Stimulated activated effector memory CD8-positive, alpha-beta T cell treated with anti-CD3 and anti-CD28 coated beads, Interleukin-12 subunit alpha, Interleukin-12 subunit beta, amount 100 ng/mL, for 72 hours (primary cell): ENCODE data around the gene TLR4.

Experiments
- ATAC-seq: fragments of 150-1000 bp; cut with Tn5 transposase; 2 replicates; pipeline ENCODE4 v1.10.0; 2021
- DNase-seq, 2 donors: peaks; one replicate each; pipeline ENCODE4 v3.0.0; 2021 to 2022; ENCODE audit warnings: low spot score in 2 of 2
- H3K27ac Mint-ChIP-seq: one replicate; pipeline ENCODE4 v1.8.0; 2022; ENCODE audit warnings: mild to moderate bottlenecking, mixed read lengths
- H3K36me3 Mint-ChIP-seq: one replicate; pipeline ENCODE4 v1.8.0; 2022; ENCODE audit warnings: mild to moderate bottlenecking, mixed read lengths
- H3K4me1 Mint-ChIP-seq: one replicate; pipeline ENCODE4 v1.8.0; 2022; ENCODE audit warnings: mixed read lengths
- H3K4me3 Mint-ChIP-seq: one replicate; pipeline ENCODE4 v1.8.0; 2022; ENCODE audit warnings: mild to moderate bottlenecking, mixed read lengths
- H3K9me3 Mint-ChIP-seq: one replicate; pipeline ENCODE4 v1.8.0; 2022; ENCODE audit warnings: mixed read lengths

Gene TLR4

DNA sequence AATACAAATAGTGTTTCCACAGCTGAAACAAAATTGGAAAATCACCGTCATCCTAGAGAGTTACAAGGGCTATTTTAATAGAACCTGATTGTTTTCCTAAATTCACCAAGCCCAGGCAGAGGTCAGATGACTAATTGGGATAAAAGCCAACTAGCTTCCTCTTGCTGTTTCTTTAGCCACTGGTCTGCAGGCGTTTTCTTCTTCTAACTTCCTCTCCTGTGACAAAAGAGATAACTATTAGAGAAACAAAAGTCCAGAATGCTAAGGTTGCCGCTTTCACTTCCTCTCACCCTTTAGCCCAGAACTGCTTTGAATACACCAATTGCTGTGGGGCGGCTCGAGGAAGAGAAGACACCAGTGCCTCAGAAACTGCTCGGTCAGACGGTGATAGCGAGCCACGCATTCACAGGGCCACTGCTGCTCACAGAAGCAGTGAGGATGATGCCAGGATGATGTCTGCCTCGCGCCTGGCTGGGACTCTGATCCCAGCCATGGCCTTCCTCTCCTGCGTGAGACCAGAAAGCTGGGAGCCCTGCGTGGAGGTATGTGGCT is at the start of gene TLR4:
Gene TLR4 (plus strand): TSS at position 380 of the 552 bp plus-strand sequence. CDS start 70 bp downstream, at position 450.
- H3K4me1 Mint-ChIP-seq: no peaks in the 10 kb centered on the region
- H3K9me3 Mint-ChIP-seq: no peaks in the 10 kb centered on the region
- ATAC-seq (peak; percentile 32), DNase-seq (no peak)
- H3K27ac Mint-ChIP-seq: no peak within 1 kb of the TSS
- H3K4me3 Mint-ChIP-seq: no peak within 1 kb of the TSS
- no peaks in the 10 kb centered on the region for H3K36me3 Mint-ChIP-seq

DNA sequence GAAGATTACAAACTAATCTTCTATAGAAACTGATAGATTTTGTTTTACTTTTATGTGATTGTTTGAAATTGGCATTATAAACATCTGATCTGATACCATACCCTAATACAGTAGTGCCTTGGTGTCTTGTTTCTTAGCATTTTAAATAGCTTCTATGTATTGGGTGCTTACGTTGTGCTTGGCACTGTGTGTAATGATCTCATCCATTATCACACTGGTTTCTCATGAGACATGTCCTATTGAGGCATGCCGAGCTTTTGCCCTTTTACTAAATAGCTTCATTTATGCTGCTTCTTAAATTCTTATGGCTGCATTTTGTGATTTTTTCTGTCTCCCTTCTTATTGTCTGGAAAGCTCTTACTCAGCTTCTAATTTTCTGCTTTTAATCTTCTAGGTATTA is 48.2 kb upstream of the TLR4 start:
- Mint-ChIP-seq H3K4me1 (no peaks in the 10 kb centered on the region), H3K9me3 (no peaks in the 10 kb centered on the region), H3K4me3 (no peak overlapping the region), H3K27ac (no peak overlapping the region), H3K36me3 (no peaks in the 10 kb centered on the region)
- ATAC-seq (no peak), DNase-seq (no peak)

DNA sequence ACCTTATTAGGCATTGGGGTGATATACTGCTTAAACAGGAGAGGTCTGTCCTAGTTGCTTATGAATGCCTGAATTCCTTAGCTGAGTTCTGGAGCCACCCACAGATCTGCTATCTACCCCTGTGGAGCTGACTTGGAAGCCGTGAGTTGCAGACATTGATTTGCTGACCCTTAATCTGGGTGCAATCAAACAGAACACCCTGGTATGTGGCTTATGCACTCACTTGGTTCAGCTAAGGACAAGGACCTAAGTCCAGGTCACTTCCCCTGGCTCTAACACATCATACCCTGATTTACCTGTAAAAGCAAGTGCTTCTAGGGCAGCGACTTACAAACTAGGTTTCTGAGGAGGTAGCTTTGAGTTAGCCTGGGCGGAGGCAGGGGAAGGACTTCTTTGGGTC is 41.6 kb upstream of the TLR4 start:
- no peaks in the 10 kb centered on the region for H3K36me3 Mint-ChIP-seq

DNA sequence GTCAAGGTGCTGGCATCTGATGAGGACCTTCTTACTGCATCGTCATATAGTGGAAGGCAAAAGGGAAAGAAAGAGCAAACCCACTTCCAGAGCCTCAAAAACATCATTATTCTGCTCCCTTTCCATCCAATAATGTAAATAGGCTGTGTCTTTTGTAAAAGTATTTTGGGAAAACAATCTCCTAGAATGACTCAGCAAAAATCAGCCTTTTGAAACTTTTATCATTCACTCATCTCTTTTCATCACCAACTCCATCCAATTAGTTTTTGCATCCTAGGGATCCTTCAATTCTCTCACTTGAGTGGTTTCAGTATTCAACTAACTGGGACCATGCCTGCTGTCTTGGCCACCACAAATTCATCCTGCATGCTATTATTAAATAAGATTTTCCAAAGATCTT is 39.8 kb upstream of the TLR4 start:
- Mint-ChIP-seq H3K36me3 (no peaks in the 10 kb centered on the region), H3K4me3 (no peak overlapping the region), H3K27ac (no peak overlapping the region), H3K9me3 (no peaks in the 10 kb centered on the region), H3K4me1 (no peaks in the 10 kb centered on the region)
- ATAC-seq: no peak
- DNase-seq: no peak

More for the DNA sequence above, 41.6 kb upstream of the TLR4 start:
- Mint-ChIP-seq H3K27ac (no peak overlapping the region), H3K4me1 (no peaks in the 10 kb centered on the region), H3K4me3 (no peak overlapping the region), H3K9me3 (no peaks in the 10 kb centered on the region)
- no peak for ATAC-seq
- DNase-seq: no peak

DNA sequence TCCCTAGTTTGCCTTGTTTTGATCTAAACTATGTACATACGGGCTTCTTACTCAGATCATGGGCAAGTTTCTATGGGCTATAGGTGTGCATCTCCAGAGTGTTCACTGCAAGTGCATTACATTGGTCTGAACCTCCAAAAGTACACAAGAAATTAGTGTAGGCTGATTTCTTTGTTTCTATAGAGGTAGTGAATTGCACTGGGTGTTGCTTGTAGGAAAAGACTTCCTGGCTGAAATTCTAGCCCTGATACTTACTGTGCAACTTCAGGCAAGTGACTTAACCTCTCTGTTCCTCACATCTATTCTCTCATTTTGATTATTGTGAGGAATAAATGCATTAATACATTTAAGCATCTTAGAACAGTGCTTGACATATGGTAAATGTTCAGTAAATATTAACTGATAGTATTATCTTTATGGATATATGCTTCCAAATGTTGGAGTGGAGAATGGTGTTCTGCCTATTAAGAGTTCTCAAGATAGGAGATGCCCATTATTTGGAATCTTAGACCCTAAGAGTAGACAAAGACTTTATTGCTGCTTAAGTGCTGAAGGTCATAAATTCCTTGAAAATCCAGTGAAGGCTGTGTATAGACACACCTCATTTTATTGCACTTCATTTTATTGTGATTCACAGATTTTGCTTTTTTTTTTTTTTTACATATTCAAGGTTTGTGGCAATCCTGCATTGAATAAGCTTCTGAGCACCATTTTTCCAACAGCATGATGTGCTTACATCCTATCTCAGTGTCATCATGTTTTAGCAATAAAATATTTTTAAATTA is 38.4 kb upstream of the TLR4 start:
- ATAC-seq (no peak), DNase-seq (no peak)
- Mint-ChIP-seq H3K36me3 (no peaks in the 10 kb centered on the region), H3K4me3 (no peak overlapping the region), H3K4me1 (no peaks in the 10 kb centered on the region), H3K9me3 (no peaks in the 10 kb centered on the region), H3K27ac (no peak overlapping the region)

DNA sequence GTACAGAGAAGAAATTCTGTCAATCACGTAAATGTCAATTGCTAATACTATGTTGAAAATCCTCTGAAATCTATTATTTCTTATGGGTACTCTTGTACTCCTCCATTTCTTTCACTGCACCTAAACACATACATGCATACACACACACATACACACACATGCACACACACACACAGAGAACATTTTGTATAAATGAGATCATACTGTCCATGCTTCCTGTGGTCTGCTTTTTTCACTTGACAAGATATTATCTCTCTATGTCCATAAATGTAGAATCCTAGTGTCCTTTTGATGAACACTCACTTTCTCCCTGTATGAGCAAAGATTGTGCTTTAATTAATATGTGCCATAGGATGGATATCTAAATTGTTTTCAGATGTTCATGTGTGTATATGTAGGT is 32.7 kb upstream of the TLR4 start:
- Mint-ChIP-seq H3K36me3 (no peaks in the 10 kb centered on the region), H3K4me1 (no peaks in the 10 kb centered on the region), H3K27ac (no peak overlapping the region), H3K9me3 (no peaks in the 10 kb centered on the region), H3K4me3 (no peak overlapping the region)
- DNase-seq: no peak
- no peak for ATAC-seq

DNA sequence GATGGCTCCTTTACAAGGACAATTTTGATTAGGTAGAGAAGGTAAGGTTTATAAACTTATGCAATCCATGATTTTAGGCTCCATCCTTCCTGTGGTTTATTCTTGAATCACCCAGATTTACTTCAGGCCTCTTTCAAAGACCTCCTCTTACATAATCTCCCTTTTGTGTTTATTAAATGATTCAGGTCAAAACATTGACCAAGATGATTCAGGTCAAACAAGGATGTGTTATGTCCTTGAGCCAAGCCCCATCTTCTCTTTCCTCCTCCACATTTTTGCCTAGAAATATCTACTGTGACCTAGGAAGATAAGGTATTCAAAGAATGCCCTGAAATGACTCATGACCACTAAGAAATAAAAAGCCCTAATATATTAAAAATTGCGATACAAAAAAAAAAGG is 31.8 kb upstream of the TLR4 start:
- H3K4me3 Mint-ChIP-seq: no peak overlapping the region
- no peak overlapping the region for H3K27ac Mint-ChIP-seq
- ATAC-seq (no peak), DNase-seq (no peak)
- no peaks in the 10 kb centered on the region for H3K9me3 Mint-ChIP-seq
- H3K36me3 Mint-ChIP-seq: no peaks in the 10 kb centered on the region
- H3K4me1 Mint-ChIP-seq: no peaks in the 10 kb centered on the region

DNA sequence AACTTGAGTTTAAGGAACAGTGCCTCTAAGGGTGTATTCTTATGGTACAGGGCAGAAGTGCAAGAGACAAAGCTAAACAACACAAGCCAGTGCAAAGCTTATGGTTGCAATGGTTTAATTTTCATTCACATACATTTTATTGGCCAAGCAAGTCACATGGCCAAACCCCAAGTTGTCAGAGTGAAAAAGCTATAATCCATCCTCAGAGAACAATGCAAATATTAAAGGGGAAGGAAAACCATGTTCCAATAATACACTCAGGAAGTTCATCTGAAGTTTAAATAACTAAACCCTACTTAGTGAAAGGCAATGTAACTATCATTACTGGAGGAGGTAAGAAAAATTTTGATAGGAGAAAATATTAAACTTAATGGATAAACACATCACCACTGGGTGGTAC is 26.6 kb upstream of the TLR4 start:
- no peaks in the 10 kb centered on the region for H3K36me3 Mint-ChIP-seq
- DNase-seq (no peak), ATAC-seq (no peak)
- H3K9me3 Mint-ChIP-seq: no peaks in the 10 kb centered on the region
- no peak overlapping the region for H3K4me3 Mint-ChIP-seq
- no peaks in the 10 kb centered on the region for H3K4me1 Mint-ChIP-seq
- no peak overlapping the region for H3K27ac Mint-ChIP-seq

DNA sequence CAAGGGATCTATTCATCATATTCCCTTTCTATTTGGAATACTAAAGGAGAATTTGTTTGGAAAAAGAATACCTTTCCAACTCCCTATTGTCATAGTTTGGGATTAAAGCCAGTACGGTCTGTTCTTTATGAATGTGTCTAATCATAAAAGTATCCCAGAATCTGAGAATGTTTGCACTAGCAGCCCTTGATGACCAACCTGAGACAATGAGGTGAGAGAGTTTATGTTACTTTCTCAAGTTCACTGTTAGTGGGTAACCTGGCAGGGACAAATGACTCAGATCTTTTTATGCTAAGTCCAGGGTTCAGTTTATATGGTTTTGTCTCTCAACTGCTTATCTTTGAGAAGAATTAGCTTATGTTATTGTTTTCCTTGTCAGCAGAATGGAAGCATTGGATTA is 25.3 kb upstream of the TLR4 start:
- H3K9me3 Mint-ChIP-seq: no peaks in the 10 kb centered on the region
- DNase-seq: no peak
- H3K36me3 Mint-ChIP-seq: no peaks in the 10 kb centered on the region
- no peak overlapping the region for H3K4me3 Mint-ChIP-seq
- H3K4me1 Mint-ChIP-seq: no peaks in the 10 kb centered on the region
- H3K27ac Mint-ChIP-seq: no peak overlapping the region
- ATAC-seq: peak; percentile 31

DNA sequence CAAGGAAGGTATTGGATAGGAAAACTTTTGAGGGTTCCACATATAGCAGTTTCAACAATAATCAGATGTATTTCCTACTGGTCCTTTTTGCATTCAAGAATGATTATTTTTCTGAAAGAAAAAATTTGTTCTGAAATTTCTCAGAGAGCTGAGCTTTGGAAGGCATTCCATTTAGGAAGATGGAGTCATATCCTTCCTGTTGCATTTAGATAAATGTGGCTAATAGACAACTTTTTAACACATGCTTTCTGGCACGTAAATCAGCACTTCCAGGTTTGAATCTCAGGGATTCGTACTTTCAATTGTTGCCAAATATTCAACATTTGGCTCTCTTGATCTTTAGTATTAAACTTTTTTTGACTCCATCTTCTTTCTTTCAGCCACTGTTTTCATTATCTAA is 24.8 kb upstream of the TLR4 start:
- Mint-ChIP-seq H3K4me3 (no peak overlapping the region), H3K36me3 (no peaks in the 10 kb centered on the region), H3K4me1 (no peaks in the 10 kb centered on the region), H3K27ac (no peak overlapping the region), H3K9me3 (no peaks in the 10 kb centered on the region)
- no peak for DNase-seq
- no peak for ATAC-seq

DNA sequence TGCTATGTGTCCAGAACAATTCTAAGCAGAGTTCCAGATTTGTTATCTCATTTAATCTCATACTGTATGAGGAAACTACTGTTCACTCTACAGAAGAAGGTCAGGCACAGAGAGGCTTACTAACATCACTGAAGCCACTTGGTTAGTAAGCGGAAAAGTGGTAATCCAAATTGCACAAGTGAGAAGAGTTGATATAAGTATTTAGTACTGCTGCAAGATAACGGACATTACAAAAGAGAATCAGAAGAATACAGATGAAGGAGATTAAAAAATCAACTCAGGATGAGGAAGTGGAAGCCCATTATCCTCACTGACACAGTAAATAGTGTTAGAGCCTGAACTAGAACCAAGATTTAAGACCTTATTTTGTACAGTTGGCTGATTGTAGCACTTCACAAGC is 22.3 kb upstream of the TLR4 start:
- ATAC-seq: no peak
- no peak overlapping the region for H3K27ac Mint-ChIP-seq
- H3K9me3 Mint-ChIP-seq: no peaks in the 10 kb centered on the region
- no peaks in the 10 kb centered on the region for H3K4me1 Mint-ChIP-seq
- no peak overlapping the region for H3K4me3 Mint-ChIP-seq
- H3K36me3 Mint-ChIP-seq: no peaks in the 10 kb centered on the region
- DNase-seq: no peak

DNA sequence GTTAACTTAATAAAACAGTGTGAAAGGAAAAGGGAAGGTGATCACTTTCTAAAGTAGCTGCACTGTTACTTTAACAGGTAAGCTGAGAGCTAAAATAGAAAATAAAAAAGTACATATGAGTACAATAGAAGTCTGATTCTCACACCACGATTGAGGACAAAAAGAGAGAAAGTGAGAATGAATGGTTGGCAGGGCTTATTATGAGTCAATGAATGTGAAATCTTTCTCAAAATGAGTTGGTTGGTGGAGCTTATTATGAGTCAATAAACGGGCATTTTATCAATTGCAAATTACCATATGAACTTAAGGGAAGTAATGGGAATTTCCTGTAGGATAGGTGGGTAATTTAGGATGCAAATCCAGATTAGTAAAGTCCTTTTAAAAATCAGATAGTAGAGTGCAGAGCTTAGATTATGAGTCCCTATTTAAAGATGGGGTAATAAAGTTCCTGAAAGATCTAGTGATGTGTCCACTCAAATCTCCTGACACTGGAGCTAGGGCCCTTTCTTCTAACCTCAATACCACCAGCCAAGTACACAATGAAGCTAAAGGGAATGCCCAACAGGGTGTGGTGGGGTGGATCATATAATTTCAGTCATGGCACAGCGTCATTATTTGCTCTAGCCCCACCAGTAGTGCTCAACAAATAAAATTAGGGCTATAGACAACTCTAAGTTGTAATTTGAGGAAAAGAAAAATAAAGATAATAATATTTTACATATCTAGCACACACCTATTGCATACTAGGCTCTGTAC is 21.1 kb upstream of the TLR4 start:
- no peaks in the 10 kb centered on the region for H3K36me3 Mint-ChIP-seq
- no peak overlapping the region for H3K27ac Mint-ChIP-seq
- no peaks in the 10 kb centered on the region for H3K4me1 Mint-ChIP-seq
- H3K4me3 Mint-ChIP-seq: no peak overlapping the region
- no peak for DNase-seq
- peaks cover 2% of the 10 kb centered on the region for H3K9me3 Mint-ChIP-seq
- peak; percentile 67 for ATAC-seq

DNA sequence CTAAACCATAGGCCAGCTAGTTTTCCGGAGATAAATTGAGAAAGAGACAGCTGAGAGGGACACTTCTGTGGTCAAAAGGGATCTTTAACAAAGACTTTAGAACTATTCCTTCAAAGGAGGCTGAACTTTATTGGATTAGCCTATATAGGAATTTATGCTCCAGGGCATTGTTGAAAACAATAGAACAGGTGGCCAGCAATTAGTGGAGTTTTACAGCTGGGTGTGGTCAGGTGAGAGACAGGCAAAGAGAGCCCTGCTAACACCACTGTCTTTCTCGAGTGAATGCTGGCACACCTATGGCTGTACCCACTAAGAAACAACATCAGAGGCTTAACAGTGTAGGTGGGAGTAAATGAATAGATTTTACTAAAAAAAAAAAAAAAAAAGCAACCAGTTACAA is 16.7 kb upstream of the TLR4 start:
- no peak overlapping the region for H3K4me3 Mint-ChIP-seq
- no peaks in the 10 kb centered on the region for H3K36me3 Mint-ChIP-seq
- H3K27ac Mint-ChIP-seq: no peak overlapping the region
- H3K9me3 Mint-ChIP-seq: peaks cover 4% of the 10 kb centered on the region
- no peak for ATAC-seq
- DNase-seq: no peak
- H3K4me1 Mint-ChIP-seq: no peaks in the 10 kb centered on the region

DNA sequence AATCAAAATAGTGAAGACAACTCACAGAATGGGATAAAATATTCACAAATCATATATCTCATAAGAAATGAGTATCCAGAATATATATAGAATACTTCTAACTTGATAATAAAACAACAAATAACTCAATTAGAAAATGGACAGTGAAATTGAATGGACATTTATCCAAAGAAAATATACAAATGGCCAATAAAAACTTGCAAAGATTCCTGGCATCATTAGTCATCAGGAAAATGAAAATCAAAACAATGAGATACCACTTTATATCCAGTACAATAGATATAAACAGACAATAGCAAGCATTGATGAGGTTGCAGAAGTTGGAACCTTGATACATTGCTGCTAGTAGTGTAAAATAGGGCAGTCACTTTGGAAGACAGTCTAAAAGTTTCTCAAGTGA is 12.8 kb upstream of the TLR4 start:
- Mint-ChIP-seq H3K4me1 (no peaks in the 10 kb centered on the region), H3K4me3 (no peak overlapping the region), H3K36me3 (no peaks in the 10 kb centered on the region), H3K27ac (no peak overlapping the region), H3K9me3 (peaks cover 7% of the 10 kb centered on the region)
- ATAC-seq (no peak), DNase-seq (no peak)

DNA sequence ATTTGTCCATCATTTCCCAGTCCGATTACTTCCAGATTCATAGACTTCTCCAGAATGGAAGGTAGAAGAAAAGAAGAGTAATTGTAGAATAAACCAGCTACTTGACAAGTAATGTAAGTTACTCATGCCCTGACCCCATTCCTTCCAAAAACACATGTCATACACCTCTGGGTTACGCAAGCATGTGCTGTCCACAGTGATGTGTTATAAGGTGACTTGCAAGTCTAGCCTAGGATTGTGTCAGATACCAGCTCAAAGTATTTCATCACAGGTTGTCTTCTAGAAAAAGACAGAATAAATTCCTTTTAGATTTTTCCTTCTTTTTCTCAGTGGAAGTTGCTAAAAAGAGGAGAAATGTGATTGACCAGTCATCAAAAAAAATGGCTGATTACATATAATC is 8.0 kb upstream of the TLR4 start:
- H3K27ac Mint-ChIP-seq: no peak overlapping the region
- DNase-seq (no peak), ATAC-seq (no peak)

DNA sequence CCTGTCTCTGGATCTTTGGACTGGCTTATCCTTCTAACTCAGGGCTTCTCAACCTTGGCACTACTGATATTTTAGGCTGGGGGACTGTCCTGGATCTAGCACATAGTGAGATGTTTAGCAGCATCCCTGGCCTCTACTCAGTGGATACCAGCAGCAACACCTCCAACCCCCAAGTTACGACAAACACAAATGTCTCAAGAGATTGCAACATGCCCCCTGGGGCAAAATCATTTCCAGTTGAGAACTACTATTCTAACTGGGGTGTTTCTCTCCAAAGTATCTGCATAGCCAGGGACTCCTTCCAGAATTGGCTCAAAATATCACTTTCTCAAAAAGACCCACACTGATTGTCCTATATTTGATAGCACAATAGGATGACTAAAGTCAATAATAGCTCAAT is 7.2 kb upstream of the TLR4 start:
- no peak overlapping the region for H3K4me3 Mint-ChIP-seq
- H3K36me3 Mint-ChIP-seq: no peaks in the 10 kb centered on the region
- H3K4me1 Mint-ChIP-seq: no peaks in the 10 kb centered on the region

More for the DNA sequence above, 8.0 kb upstream of the TLR4 start:
- Mint-ChIP-seq H3K4me3 (no peak overlapping the region), H3K36me3 (no peaks in the 10 kb centered on the region), H3K9me3 (peaks cover 2% of the 10 kb centered on the region), H3K4me1 (no peaks in the 10 kb centered on the region)

More for the DNA sequence above, 7.2 kb upstream of the TLR4 start:
- Mint-ChIP-seq H3K27ac (no peak overlapping the region), H3K9me3 (peaks cover 2% of the 10 kb centered on the region)
- no peak for DNase-seq
- ATAC-seq: no peak
